ENCODE results near the gene FAM76A. TPM values are rescaled to one million over a fixed set of nuclear protein-coding genes. Genes with fewer than 3 reads are reported as not detected.
"Not testable (repeated sequence)": the region's sequence is repeated elsewhere in the genome, so short reads cannot be mapped to it uniquely, and the experiment has no call there.

FAM76A gene
- polyA plus RNA-seq, 1 donor = 20.4 TPM

DNA sequence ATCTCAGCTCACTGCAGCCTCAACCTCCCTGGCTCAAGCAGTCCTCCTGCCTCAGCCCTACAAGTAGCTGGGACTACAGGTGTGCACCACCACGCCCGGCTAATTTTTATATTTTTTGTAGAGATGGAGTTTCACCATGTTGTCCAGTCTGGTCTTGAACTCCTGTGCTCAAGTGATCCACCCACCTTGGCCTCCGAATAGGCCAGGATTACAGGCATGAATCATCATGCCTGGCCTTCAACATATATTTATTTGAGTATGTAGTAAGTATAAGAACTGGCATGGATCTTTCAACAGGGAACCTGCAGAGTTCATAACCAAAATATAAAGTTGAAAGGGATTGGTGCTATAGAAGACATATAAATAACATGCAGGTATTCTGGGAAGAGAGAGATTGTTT is 49.6 kb downstream of the FAM76A start:
- DNase-seq = not testable (repeated sequence)

DNA sequence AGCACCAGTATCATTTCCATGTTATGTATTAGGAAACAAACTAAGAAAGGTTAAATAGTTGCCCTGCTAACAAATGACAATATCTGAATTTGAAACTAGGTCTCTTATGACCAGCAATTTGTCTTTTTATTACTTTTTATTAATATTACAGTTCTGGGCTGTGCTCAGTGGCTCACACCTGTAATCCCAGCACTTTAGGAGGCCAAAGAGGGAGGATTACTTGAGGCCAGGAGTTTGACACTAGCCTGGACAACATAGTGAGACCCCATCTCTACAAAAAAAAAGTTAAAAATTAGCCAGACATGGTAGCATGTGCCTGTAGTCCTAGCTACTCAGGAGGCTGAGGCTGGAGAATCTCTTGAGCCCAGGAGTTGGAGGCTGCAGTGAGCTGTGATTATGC is 50.5 kb downstream of the FAM76A start:
- not testable (repeated sequence) for DNase-seq

DNA sequence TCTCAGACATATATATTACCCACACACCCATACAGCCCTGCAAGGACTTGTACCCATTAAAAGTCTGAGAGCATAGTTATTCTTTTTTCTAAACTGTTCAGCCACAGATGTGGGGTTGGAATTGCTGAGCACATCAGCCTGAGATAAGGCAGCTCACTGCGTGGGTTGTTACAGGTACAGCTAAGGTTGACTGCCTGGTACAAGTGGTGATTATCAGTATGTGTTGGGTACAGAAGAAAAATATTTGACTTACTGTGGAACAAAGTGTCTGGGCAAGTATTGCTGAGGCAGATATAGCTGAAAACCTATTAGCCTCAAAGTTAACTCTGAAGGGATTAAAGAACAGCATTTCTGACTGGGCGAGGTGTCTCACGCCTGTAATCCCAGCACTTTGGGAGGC is 52.3 kb downstream of the FAM76A start:
- no peak for DNase-seq

DNA sequence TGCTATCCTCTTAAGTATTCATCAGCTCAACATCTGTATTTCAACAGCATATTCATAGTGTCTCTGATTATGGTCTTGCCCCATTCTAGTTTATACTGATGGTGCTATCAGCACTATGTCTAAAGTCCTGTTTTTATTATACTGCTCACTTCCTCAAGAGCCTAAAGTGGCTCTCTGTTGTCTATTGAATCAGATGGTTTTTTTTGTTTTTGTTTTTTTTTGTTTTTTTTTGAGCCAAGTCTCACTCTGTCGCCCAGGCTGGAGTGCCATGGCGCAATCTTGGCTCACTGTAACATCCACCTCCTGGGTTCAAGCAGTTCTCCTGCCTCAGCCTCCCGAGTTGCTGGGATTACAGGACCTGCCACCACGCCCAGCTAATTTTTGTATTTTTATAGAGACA is 53.4 kb downstream of the FAM76A start:
- DNase-seq = no peak

DNA sequence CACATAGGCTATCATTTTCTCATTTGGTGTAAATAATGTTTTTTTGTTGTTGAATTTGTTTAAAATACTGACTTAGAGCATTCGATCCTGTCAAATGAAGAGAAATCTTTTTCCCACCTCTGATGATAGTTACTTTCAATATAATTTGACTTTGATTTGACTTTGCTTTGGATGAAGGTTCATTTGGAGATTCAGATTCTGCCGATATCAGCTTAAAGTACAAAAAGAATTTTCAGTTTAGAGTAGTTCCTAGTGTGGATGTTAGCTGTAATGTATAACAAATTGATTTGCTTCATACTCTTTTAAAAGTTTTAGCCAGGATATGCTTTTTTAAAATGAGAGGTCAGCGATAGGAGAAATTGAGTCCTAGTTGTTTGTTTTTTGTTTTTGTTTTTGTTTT is 57.2 kb downstream of the FAM76A start:
- DNase-seq = no peak

DNA sequence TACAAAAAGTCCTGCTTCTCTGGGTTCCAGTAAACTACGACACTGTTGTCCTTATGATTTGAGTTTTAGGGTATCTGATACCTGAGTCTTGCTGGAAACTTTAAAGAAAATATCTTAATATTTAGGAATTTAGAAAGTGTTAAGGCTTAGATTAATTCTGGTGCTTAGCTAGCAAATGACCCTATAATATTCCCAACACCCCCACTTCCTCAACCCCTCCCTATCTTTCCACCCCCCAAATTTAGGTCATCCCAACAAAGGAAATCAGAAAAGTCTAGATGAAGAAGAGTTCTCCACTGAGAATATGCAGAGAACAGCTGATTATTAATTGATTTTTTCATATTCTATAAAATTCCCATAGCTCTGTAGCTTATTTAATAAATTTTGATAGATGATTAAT is 58.9 kb downstream of the FAM76A start:
- no peak for DNase-seq

DNA sequence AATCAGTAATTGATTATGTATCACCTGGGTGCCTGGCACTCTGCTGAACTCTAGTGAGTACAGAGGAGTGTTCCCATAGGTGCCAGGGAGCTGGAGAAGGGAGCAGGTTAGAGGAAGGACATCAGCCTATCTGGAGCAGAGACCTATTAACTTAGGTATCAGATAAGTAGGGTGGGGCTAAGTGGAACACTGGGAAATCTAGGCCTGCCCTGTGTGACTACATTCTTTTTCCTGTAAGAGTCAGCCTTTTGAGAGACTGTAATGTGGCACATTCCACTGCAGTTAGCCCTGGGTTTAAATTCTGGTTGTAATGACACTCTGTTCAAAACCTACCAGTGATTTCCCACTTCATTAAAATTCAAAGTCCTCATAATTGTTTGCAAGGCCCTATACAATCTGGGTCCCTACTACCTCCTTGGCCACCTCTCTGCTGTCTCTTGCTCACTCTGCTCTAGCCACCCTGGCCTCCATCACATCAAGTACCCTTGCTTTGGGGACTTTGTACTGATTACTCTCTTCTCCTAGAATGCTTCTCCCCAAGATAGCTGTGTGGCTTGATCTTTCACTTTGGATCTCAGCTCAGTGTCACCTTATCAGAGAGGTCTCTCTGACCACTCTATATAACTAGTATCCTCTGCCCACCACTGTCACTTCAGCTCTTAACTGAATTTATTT is 60.2 kb downstream of the FAM76A start:
- no peak for DNase-seq

DNA sequence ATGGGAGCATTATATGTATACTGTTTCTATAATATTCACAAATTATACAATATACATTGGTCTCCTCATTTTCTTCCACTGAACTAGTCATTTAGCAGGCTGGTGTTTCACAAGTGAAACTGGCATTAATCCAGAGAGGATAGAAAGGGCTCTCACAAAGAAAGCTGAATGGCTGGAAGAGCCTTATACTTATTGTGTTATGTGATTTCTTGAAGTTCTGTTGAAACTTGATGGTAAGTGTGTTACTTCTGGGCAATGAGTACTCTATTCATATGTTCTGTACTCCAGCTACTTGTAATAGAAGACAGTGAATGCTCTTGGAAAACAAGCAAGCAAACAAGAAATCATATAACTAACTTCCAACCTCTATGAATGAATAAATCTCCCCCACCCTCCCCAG is 62.1 kb downstream of the FAM76A start:
- no peak for DNase-seq

DNA sequence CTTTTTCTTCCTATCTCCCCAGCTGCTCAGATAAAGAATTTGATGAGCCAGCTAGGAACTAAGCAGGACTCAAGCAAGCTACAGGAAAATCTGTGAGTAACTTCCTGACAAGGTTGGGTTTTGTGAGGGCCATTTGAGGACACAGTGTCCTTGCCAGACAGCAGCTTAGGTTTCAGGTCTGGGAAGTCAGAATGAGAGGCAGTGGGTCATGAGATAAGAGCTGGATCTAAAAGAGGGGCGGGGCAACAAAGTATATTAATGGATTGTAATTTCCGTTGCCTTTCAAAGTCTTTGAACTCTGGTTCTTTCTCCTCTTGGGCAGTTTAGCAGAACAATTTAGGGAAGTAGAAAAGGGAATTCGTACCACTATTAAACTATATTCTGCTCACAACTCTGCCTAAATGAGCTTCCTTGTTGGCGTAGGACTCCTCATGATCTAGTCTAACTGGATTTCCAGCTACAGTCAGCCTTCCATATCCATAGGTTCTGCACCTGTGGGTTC is 63.8 kb downstream of the FAM76A start:
- peak; percentile 5 for DNase-seq

DNA sequence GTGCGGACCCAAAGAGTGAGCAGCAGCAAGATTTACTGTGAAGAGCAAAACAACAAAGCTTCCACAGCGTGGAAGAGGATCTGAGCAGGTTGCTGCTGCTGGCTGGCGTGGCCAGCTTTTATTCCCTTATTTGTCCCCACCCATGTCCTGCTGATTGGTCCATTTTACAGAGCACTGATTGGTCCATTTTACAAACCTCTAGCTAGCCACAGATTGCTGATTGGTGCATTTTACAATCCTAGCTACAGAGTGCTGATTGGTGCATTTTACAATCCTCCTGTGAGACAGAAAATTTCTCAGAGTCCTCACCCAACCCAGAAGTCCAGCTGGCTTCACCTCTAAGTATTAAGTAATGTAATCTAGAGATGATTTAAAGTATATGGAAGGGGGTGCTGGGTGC is 64.5 kb downstream of the FAM76A start:
- DNase-seq = not testable (repeated sequence)

DNA sequence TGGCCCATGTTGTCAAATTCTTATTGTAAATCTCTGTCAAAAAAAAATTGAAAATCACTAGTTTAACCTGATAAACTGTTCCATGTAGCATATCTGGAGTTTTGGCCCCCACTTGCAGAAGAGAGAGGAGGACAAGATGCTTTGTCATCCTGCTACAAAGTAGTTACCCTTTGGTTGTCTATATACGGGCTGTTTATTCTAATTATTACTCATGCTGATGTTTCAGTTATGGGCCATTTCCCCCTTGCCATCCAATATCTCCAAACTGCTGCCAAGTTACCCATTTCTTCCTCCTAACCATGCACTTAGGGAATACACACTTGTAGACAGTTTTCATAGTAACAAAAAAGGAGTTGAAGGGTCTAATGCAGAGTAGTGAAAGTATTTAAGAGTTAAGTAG is 69.8 kb downstream of the FAM76A start:
- DNase-seq = no peak

DNA sequence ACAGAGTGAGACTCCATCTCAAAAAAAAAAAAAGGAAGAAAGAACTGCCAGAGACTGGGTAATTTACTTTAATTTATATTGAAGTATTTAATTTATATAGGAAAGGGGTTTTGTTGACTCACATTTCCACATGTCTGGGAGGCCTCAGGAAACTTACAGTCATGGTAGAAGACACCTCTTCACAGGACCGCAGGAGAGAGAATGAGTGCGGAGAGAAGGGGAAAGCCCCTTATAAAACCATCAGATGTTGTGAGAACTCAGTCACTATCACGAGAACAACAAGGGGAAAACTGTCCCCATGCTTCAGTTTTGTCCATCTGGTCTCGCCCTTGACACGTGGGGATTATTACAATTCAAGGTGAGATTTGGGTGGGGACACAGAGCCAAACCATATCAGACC is 79.0 kb downstream of the FAM76A start:
- DNase-seq = no peak

DNA sequence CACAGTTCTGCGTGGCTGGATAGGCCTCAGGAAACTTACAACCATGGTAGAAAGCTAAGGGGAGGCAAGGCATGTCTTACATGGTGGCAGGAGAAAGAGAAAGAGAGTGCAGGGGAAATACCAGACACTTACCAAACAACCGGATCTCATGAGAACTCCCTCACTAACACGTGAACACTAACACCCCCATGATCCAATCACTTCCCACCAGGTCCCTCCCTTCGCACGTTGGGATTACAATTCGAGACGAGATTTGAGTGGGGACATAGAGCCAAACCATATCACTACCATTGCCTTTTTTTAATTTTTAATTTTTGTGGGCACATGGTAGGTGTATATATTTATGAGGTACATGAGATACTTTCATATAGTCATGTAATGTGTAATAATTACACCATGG is 81.0 kb downstream of the FAM76A start:
- no peak for DNase-seq

DNA sequence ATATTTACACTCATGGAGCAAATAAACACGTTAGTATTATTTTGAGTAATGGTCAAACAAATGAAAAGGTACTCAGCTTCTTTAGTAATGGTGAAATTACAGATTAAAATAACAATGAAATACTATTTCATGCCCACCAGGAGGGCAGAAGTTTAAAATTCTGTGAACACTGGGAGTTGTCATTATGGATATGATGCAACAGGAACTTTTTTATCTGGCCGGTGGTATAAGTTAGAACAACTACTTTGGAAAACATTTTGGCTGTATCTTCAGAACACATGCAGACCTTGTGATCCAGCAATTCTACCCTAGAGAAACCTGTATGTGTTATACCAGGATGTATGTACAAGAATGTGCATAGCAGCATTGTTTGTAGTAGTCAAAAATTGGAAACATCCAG is 81.6 kb downstream of the FAM76A start:
- DNase-seq = no peak

DNA sequence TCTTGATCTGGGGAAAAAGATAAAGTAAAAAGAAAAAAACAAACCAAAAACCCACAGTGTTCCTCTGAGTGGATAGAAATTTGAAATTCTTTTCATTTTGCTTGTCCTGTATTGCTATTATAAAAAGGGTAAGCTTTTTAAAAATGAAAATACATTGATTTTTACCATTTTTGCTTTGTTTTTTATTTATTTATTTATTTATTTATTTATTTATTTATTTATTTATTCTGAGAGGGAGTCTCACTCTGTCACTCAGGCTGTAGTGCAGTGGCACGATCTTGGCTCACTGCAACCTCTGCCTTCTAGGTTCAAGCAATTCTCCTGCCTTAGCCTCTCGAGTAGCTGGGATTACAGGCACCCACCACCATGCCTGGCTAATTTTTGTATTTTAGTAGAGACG is 82.4 kb downstream of the FAM76A start:
- not testable (repeated sequence) for DNase-seq

DNA sequence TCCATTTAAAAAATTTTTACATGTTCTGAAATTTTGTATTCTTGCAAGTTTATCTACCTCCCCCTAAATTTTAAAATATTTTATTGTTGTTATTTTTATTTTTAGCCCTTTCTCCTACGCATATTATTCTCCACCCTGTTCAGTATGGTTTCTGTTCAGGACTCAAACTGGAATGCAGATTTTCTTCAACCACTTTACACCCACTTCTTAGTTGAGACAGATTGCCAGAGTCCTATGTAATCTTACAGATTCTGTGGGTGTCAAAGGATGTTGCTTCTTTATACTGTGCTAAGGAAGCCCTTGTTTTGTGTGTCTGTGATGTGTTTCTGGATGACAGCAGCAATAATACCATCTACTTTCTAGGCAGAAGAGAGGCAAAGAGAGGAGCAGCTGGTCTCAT is 84.1 kb downstream of the FAM76A start:
- DNase-seq = no peak

DNA sequence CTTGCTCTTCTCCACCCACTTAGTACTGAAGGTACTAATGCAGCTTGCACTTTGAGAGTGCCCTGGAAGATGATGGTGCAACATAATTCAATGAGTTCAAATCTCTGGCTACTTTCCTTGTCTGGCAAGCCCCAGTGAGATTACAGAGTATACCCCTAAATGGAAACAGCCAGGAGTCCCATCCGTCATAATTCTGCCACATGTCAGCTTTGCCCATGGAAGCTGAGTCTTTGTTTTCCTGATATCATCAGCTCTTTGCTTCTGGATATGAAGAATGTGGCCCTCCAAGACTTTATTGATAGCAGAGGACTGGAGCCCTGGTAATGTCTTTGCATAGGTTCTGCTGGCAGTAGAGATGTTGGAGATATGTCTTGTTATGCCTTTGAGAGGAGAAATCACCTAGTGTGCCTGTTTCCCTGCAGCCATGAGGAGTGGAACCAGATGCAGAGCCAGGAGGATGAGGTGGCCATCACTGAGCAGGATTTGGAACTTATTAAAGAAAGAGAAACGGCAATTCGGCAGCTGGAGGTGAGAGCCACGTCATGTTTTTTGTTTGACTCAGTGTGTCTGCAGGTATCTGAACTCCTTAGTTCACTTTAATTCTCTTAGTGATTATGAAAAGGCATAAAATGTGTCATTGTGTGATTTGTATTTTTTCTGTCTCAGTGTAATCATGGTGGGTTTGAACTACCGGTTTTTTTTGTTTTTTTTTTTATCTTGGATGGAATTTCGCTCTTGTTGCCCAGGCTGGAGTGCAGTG is 86.2 kb downstream of the FAM76A start:
- no peak for DNase-seq

Other genes with a start within 250 kb of the FAM76A start
- gene WASF2, start 235.8 kb upstream of the FAM76A start, polyA plus RNA-seq (ENCODE audit: insufficient read length) = 150 TPM
- 43.2 TPM for gene AHDC1, start 121.8 kb upstream of the FAM76A start, polyA plus RNA-seq (ENCODE audit: insufficient read length)
- 1.2 TPM for gene FGR, start 90.8 kb upstream of the FAM76A start, polyA plus RNA-seq (ENCODE audit: insufficient read length)
- 14.9 TPM for gene IFI6, start 53.8 kb upstream of the FAM76A start, polyA plus RNA-seq (ENCODE audit: insufficient read length)
- 54.7 TPM for gene STX12, start 47.3 kb downstream of the FAM76A start, polyA plus RNA-seq (ENCODE audit: insufficient read length)
- gene PPP1R8, start 104.8 kb downstream of the FAM76A start, polyA plus RNA-seq (ENCODE audit: insufficient read length) = 55.5 TPM
- gene THEMIS2, start 146.6 kb downstream of the FAM76A start, polyA plus RNA-seq (ENCODE audit: insufficient read length) = 2.3 TPM
- 58.8 TPM for gene RPA2, start 188.6 kb downstream of the FAM76A start, polyA plus RNA-seq (ENCODE audit: insufficient read length)
- 12.8 TPM for gene SMPDL3B, start 209.0 kb downstream of the FAM76A start, polyA plus RNA-seq (ENCODE audit: insufficient read length)
- 7.8 TPM for gene XKR8, start 234.0 kb downstream of the FAM76A start, polyA plus RNA-seq (ENCODE audit: insufficient read length)

All from left kidney (tissue), 2 donors.